Fibroblast of gingiva (primary cell): ENCODE results near the gene ATP11B.

Experiments
- DNase-seq: peaks from one replicate; pipeline ENCODE4 v3.0.0-alpha.2; 2011; ENCODE audit warnings: low read depth

ATP11B gene

GRCh38 chr3:182792901-182793662 is at the start of gene ATP11B:
TSS of gene ATP11B (plus strand) at chr3:182793504. CDS start at chr3:182793760, 256 bp downstream.
- peak; percentile 48 for DNase-seq

GRCh38 chr3:182746959-182747358 is 46.3 kb upstream of the ATP11B start:
- DNase-seq: no peak

- no peak for DNase-seq
Observed at GRCh38 chr3:182755308-182755707, 38.0 kb upstream of the ATP11B start.

GRCh38 chr3:182755712-182756111 is 37.6 kb upstream of the ATP11B start:
- no peak for DNase-seq

- no peak for DNase-seq
Observed at GRCh38 chr3:182760576-182761164, 32.6 kb upstream of the ATP11B start.

GRCh38 chr3:182763896-182764295 is 29.4 kb upstream of the ATP11B start:
- DNase-seq: no peak

GRCh38 chr3:182765287-182765686 is 28.0 kb upstream of the ATP11B start:
- no peak for DNase-seq

- DNase-seq: no peak
Observed at GRCh38 chr3:182766099-182766498, 27.2 kb upstream of the ATP11B start.

GRCh38 chr3:182768413-182768812 is 24.9 kb upstream of the ATP11B start:
- DNase-seq: no peak

GRCh38 chr3:182769673-182770072 is 23.6 kb upstream of the ATP11B start:
- no peak for DNase-seq

GRCh38 chr3:182782149-182782548 is 11.2 kb upstream of the ATP11B start:
- DNase-seq: no peak

- DNase-seq: no peak
Observed at GRCh38 chr3:182783106-182783505, 10.2 kb upstream of the ATP11B start.

- no peak for DNase-seq
Observed at GRCh38 chr3:182784542-182784941, 8.8 kb upstream of the ATP11B start.

- DNase-seq: no peak
Observed at GRCh38 chr3:182785142-182785541, 8.2 kb upstream of the ATP11B start.

- DNase-seq: no peak
Observed at GRCh38 chr3:182785756-182786155, 7.5 kb upstream of the ATP11B start.

- DNase-seq: no peak
Observed at GRCh38 chr3:182786564-182787196, 6.6 kb upstream of the ATP11B start.

GRCh38 chr3:182787302-182788036 is 5.8 kb upstream of the ATP11B start:
- no peak for DNase-seq

- DNase-seq: no peak
Observed at GRCh38 chr3:182789371-182789770, 3.9 kb upstream of the ATP11B start.

GRCh38 chr3:182790612-182791011 is 2.7 kb upstream of the ATP11B start:
- DNase-seq: no peak

GRCh38 chr3:182793663-182794454 is 555 bp downstream of the ATP11B start:
- peak; percentile 19 for DNase-seq

GRCh38 chr3:182794455-182795388 is 1.4 kb downstream of the ATP11B start:
- peak; percentile 6 for DNase-seq
